MM.1S (cell line): Measurements from ENCODE around the gene IFNW1.

Source experiments
- EZH2 ChIP-seq: fragments of 300-600 bp; sonication (generic); optimal IDR thresholded peaks from 2 replicates; pipeline ENCODE3; 2017; ENCODE audit warnings: low read depth, mild to moderate bottlenecking, antibody characterized with exemption, low read length, mixed read lengths
- EZH2phosphoT487 ChIP-seq: fragments of 300-600 bp; sonication (generic); IDR thresholded peaks from 2 replicates; pipeline ENCODE4 v1.6.1; 2018; ENCODE audit warnings: antibody characterized with exemption, low read length
- TF ChIP-seq, protein P1 (sequence below): fragments of 300-600 bp; sonication (generic); IDR thresholded peaks from 2 replicates; pipeline ENCODE4 v1.5.1; 2016; ENCODE audit warnings: antibody characterized with exemption, low read length, mixed read lengths

DNA sequence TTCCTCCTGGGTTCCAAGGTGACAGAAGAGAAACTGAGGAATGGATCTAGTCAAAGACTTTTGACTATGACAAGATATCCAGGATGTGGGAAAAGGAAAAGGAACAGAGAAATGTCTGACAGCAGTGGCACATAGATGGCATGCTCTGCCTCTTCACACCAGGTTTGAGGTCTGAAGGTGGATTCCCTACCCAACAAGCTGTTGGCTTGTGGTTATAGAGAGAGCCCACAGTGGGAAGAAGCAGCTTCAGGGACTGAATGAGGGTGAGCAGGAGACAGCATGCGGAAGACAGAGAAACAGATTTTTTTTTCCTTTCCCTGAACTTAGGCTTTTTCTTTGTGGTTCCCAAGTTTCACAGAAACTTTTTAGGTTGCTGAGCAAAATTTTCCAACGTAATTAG is 20.6 kb downstream of the IFNW1 start:
- TF ChIP-seq, protein P1, sequence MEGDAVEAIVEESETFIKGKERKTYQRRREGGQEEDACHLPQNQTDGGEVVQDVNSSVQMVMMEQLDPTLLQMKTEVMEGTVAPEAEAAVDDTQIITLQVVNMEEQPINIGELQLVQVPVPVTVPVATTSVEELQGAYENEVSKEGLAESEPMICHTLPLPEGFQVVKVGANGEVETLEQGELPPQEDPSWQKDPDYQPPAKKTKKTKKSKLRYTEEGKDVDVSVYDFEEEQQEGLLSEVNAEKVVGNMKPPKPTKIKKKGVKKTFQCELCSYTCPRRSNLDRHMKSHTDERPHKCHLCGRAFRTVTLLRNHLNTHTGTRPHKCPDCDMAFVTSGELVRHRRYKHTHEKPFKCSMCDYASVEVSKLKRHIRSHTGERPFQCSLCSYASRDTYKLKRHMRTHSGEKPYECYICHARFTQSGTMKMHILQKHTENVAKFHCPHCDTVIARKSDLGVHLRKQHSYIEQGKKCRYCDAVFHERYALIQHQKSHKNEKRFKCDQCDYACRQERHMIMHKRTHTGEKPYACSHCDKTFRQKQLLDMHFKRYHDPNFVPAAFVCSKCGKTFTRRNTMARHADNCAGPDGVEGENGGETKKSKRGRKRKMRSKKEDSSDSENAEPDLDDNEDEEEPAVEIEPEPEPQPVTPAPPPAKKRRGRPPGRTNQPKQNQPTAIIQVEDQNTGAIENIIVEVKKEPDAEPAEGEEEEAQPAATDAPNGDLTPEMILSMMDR = no peak
- TF ChIP-seq EZH2 (no peak), EZH2phosphoT487 (no peak)
